SJCRH30 (cell line): Measurements from ENCODE around the gene FAM107B. TPM values are rescaled to one million over a fixed set of nuclear protein-coding genes. Genes with fewer than 3 reads are reported as not detected.
A peak's percentile ranks its signal among the peaks of the same experiment; 100 is the strongest.

Source experiments
- DNase-seq, 2 experiments: peaks; one replicate each; pipeline ENCODE4 v3.0.0-alpha.2; 2015 to 2020
- H3K27ac ChIP-seq: fragments of 250-450 bp; sonication (Bioruptor Pico); 2 replicates; pipeline ENCODE4 v1.5.1; 2020; ENCODE audit warnings: mild to moderate bottlenecking, moderate library complexity
- H3K27me3 ChIP-seq: fragments of 250-450 bp; sonication (Bioruptor Pico); 2 replicates; pipeline ENCODE4 v1.5.1; 2020; ENCODE audit warnings: mild to moderate bottlenecking, moderate library complexity
- H3K36me3 ChIP-seq: fragments of 250-450 bp; sonication (Bioruptor Pico); 2 replicates; pipeline ENCODE4 v1.5.1; 2020; ENCODE audit warnings: mild to moderate bottlenecking, moderate library complexity
- H3K4me1 ChIP-seq: fragments of 250-450 bp; sonication (Bioruptor Pico); 2 replicates; pipeline ENCODE4 v1.5.1; 2020; ENCODE audit warnings: mild to moderate bottlenecking, moderate library complexity
- H3K4me3 ChIP-seq: fragments of 250-450 bp; sonication (Bioruptor Pico); 2 replicates; pipeline ENCODE4 v1.5.1; 2020; ENCODE audit warnings: mild to moderate bottlenecking, moderate library complexity
- H3K9me3 ChIP-seq: fragments of 250-450 bp; sonication (Bioruptor Pico); replicated peaks from 2 replicates; pipeline ENCODE4 v1.5.1; 2020; ENCODE audit warnings: mild to moderate bottlenecking, moderate library complexity
- total RNA-seq: library from RNA; depleted of rRNA; stranded (reverse); fragments of >200 nt; shearing (Covaris generic); gene quantifications from 2 replicates; pipeline ENCODE4 v1.2.3, GENCODE V29; 2014

The FAM107B gene
- total RNA-seq, 1 experiment from 2014 or later, result 21.7 TPM

DNA sequence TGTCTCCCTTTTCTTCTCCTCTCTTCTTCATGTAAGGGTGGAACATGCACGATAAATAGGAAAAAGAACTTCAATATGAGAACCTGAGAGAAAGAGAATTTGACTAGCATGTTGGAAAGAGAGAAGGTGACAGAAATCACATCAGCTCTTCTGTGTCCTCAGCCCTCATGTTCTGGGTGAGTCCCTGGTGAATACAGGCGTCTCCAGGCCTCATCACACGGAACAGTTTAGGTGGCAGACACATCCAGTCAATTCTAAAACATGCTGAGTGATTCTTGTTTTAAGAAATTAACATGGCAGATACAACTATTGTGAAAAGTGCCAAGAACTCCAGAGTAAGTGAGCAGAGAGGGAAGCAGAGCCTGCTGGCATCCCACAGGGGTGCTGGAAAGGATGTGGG is 96.1 kb downstream of the FAM107B start:
- Histone ChIP-seq H3K4me3 (no peak overlapping the region), H3K27ac (no peak overlapping the region), H3K27me3 (no peaks in the 10 kb centered on the region), H3K4me1 (peaks cover 4% of the 10 kb centered on the region; the same call in 1 of the 2 replicates), H3K36me3 (no peaks in the 10 kb centered on the region), H3K9me3 (no peaks in the 10 kb centered on the region)
- no peak for DNase-seq

DNA sequence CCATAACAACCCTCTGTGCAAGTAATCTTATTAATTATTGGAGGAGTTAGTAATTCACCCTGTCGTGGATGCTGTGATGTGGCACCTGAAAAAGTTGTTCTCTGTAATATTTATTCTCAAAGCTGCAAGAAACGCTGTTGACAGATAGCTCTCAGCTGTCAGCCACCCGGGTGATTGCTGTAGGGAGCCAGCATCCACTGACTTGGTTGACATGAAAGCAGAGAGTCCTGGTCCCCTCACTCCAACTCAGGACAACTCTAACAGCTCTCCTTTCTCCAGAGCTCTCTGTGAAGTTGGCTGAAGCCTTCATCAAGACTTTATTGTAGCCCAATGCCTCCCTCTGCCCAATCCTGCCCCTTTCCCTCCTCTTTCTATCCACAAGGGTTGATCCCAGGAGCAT is 98.0 kb downstream of the FAM107B start:
- Histone ChIP-seq H3K4me3 (no peak overlapping the region), H3K9me3 (no peaks in the 10 kb centered on the region), H3K36me3 (no peaks in the 10 kb centered on the region), H3K27me3 (no peaks in the 10 kb centered on the region), H3K4me1 (peaks cover 4% of the 10 kb centered on the region; the same call in 1 of the 2 replicates), H3K27ac (no peak overlapping the region)
- no peak for DNase-seq

DNA sequence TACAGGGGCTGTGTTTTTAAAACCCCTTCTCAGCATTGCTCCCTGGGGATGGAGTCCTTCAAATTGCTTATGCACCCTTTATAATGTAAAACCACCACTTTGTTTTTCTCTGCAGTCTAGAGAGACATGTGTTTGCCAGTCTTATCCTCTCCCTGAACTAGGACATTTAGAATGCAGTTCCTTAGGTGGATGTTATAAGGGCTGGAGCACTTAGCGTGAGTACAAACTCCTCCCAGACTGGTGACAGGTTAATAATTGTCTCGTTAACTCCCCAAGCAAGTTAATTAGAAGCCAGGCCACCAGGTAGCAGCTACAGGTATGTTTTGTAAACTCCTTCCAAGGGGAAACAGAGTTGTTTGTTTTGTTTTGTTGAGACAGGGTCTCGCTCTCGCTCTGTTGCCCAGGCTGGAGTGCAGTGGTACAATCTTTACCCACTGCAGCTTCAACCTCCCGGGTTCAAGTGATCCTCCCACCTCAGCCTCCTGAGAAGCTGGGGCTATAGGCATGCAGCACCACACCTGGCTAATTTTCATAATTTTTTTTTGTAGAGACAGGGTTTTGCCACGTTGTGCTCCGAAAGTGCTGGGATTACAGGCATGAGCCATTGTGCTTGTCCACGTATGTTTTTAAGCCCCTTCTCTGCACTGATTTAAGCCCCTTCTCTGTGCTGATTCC is 100.2 kb downstream of the FAM107B start:
- Histone ChIP-seq H3K27me3 (no peaks in the 10 kb centered on the region), H3K9me3 (no peaks in the 10 kb centered on the region), H3K4me1 (0 out of 2 replicates have a peak, but pooled peaks cover 2% of the 10 kb centered on the region), H3K36me3 (no peaks in the 10 kb centered on the region), H3K27ac (no peak overlapping the region), H3K4me3 (no peak overlapping the region)
- DNase-seq, result no peak

DNA sequence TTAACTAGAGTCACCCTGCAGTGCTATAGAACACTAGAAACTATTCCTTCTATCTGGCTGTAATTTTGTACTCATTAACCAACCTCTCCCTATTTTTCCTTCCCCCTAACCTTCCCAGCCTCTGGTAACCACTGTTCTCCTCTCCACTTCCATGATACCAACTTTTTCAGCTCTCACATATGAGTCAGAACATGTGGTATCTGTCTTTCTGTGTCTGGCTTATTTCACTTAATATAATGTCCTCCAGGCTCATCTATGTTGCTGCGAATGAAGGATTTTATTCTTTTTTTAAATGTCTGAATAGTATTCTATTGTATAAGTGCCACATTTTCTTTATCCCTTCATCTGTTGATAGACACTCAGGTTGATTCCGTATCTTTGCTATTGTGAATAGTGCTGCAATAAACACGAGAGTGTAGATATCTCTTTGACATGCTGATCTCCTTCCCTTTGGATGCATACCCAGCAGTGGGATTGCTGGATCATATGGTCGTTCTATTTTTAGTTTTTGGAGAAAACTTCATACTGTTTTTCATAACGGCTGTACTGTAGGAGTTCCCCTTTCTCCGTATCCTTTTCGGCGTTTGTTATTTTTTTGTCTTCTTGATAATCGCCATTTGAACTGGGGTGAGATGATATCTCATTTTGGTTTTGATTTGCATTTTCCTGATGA is 101.4 kb downstream of the FAM107B start:
- Histone ChIP-seq H3K36me3 (no peaks in the 10 kb centered on the region), H3K4me3 (no peak overlapping the region), H3K27me3 (no peaks in the 10 kb centered on the region), H3K9me3 (no peaks in the 10 kb centered on the region), H3K4me1 (0 out of 2 replicates have a peak, but pooled peaks cover 2% of the 10 kb centered on the region), H3K27ac (no peak overlapping the region)
- no peak for DNase-seq

DNA sequence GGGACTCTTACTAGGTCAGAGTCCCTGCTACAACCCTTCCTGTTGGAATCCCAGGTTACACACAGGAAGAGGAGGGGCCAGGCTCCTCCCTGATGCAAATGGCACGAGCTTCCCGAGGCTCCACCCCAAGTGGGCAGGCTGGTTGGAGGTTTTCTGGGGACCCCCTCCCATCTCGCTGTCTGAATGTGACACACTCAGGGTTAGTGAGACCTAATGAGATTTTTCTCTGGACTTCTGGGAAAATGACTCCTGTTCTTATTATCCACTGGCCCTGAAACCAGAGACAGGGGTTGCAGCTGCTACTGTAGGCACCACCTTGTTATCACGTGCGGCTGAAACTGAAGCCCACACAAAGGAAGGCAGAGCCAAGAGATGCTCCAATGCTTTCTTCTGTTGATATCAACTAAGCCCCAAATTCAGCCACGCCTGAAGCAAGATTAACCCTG is 103.3 kb downstream of the FAM107B start:
- peak; percentile 56 to 63 for DNase-seq
- Histone ChIP-seq H3K4me3 (peak overlapping the region; percentile 8; the same call in 1 of the 2 replicates), H3K27me3 (no peaks in the 10 kb centered on the region), H3K27ac (no peak overlapping the region), H3K36me3 (no peaks in the 10 kb centered on the region), H3K9me3 (no peaks in the 10 kb centered on the region), H3K4me1 (0 out of 2 replicates have a peak, but pooled peaks cover 2% of the 10 kb centered on the region)

DNA sequence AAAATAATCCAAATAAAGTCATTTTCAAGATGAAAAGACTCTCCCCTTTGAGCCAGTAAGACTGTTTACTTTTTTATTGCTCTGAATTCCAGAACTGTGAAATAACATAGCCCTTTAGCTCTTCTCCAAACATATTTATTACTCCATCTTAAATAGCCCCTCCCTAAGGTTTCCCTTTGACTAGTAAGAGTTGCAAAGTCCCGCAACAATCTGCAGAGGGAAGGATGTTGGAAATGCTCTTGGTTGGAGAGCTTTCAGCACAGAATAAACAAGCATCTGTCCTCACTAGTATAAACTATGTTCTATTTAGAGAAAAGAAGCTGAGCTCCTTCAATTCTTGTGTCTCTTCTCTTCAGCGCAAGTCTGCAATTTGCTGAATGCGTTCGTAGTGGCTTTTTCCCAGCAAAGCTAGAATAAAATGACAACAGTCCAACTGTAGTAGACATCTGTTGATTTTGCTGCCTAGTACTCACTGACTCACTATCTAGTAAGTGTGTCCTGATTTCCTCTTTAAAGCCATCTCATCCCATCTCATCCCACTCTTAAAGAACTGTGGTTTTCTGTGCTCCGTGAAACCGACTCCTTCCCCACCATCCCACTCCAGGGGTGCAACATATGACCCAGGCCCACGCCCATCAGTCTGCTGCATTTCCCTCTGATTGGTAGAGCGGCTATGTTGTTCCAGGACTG is 104.0 kb downstream of the FAM107B start:
- Histone ChIP-seq H3K4me1 (0 out of 2 replicates have a peak, but pooled peaks cover 2% of the 10 kb centered on the region), H3K27me3 (no peaks in the 10 kb centered on the region), H3K27ac (no peak overlapping the region), H3K9me3 (no peaks in the 10 kb centered on the region), H3K4me3 (0 out of 2 replicates have a peak overlapping the region, but pooled peaks have one; percentile 8), H3K36me3 (no peaks in the 10 kb centered on the region)
- no peak for DNase-seq

DNA sequence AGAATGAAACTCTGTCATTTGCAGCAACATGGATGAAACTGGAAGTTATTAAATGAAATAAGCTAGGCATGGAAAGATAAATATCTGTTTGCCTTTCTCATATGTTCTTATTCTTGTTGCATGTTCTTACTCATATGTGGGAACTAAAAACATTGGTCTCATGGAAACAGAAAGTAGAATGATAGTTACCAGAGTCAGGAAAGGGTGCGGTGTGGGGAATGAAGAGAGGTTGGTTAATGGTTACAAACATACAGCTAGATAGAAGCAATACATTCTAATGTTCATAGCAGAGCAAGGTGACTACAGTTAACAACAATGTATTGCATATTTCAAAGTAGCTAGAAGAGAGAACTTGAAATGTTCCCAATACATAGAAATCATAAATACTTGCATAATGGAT is 105.1 kb downstream of the FAM107B start:
- H3K4me1 ChIP-seq, result 0 out of 2 replicates have a peak, but pooled peaks cover 2% of the 10 kb centered on the region
- no peaks in the 10 kb centered on the region for H3K36me3 ChIP-seq
- no peak for DNase-seq
- no peaks in the 10 kb centered on the region for H3K9me3 ChIP-seq
- no peaks in the 10 kb centered on the region for H3K27me3 ChIP-seq
- H3K4me3 ChIP-seq, result no peak overlapping the region
- no peak overlapping the region for H3K27ac ChIP-seq

DNA sequence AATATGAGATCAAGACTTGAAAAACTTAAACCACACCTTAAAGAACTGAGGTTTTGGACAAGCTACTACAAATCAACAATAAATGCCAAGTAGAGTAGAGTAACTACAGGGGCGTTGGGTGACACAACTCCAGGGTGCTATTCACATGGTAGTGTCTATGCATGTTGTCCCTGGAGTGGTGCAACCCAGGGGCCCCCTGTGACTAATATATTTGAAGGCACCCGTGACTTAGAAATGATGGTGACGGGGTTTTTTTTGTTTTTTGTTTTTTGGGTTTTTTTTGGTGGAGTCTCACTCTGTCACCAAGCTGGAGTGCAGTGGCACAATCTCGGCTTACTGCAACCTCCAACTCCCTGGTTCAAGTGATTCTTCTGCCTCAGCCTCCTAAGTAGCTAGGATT is 106.9 kb downstream of the FAM107B start:
- Histone ChIP-seq H3K36me3 (no peaks in the 10 kb centered on the region), H3K4me1 (0 out of 2 replicates have a peak, but pooled peaks cover 2% of the 10 kb centered on the region), H3K4me3 (no peak overlapping the region), H3K9me3 (no peaks in the 10 kb centered on the region), H3K27ac (no peak overlapping the region), H3K27me3 (no peaks in the 10 kb centered on the region)
- DNase-seq, result no peak

DNA sequence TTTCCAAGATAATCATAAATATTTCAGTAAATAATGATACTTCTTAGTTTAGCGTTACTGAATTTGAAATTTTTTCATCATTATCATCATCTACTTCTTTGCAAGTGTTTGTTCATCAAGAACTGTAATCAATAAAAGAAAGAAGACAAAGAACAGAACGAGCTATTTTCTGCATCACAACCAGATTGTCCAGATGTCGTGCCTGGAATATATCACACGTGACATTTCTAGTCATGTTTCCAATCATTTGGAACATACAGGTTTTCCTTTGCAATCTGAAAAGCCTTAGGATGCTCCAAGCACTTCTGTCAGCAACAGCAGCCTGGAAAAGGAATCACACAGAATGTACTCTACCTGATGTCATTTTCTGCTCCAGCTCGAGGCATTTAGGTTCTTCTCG is 107.4 kb downstream of the FAM107B start:
- no peak for DNase-seq
- Histone ChIP-seq H3K4me1 (0 out of 2 replicates have a peak, but pooled peaks cover 2% of the 10 kb centered on the region), H3K9me3 (no peaks in the 10 kb centered on the region), H3K4me3 (no peak overlapping the region), H3K36me3 (no peaks in the 10 kb centered on the region), H3K27ac (no peak overlapping the region), H3K27me3 (no peaks in the 10 kb centered on the region)

DNA sequence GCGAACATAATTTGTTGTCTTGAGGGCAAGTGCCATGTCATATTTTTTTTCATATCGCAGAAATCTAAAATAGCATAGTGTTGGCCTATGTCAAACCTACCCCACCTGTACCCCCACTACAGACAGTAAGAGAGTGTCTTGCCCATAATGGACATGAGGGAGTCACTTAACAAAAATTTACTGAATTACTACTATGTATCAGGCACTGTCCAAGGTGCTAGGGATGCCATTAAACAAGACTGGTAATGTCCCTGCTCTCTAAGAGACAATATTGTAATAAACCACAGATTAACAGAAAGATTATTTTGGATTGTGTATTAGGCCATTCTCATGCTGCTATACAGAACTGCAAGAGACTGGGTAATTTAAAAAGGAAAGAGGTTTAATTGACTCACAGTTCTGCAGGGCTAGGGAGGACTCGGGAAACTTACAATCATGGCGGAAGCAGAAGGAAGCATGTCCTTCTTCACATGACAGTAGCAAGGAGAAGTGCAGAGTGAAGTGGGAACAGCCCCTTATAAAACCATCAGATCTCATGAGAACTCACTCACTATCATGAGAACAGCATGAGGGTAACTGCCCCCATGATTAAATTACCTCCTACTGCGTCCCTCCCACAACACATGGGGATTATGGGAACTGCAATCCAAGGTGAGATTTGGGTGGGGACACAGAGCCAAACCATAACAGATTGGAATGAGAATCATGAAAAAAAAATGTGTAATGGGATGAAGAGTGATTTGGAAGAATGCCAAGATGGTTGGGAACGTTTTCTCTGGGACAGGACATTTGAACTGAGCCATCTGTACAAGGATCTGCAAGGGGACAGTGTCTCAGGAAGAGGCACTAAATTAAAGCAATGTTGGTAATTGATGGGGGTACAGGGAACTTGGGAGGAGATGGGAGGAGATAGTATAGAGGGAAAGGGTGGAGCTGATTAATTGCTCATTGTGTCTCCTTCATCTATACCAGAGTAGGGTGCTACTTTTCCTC is 108.5 kb downstream of the FAM107B start:
- peak in 1 of 2 experiments; percentile 9 for DNase-seq
- Histone ChIP-seq H3K27ac (no peak overlapping the region), H3K27me3 (no peaks in the 10 kb centered on the region), H3K9me3 (no peaks in the 10 kb centered on the region), H3K36me3 (no peaks in the 10 kb centered on the region), H3K4me1 (0 out of 2 replicates have a peak, but pooled peaks cover 2% of the 10 kb centered on the region), H3K4me3 (no peak overlapping the region)

DNA sequence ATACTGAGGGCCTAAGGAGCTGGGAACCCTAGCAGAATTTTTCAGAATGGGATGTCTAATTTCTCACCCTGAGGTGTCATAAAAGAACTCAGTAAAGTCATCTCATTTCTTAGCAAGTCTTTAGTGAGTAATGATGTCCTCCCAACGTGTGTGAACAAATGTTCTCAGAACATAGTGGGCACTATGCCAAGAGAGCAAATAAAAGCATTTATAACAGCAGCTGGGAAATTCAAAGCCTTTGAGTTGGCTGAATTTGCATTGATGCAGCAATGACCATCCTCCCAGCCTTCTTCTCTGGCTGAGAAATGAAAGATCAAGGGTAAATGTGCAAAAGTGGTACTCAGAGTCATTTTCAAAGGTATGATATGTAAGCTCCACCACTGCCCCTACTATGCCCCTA is 109.4 kb downstream of the FAM107B start:
- Histone ChIP-seq H3K4me1 (no peaks in the 10 kb centered on the region), H3K36me3 (no peaks in the 10 kb centered on the region), H3K9me3 (no peaks in the 10 kb centered on the region), H3K4me3 (no peak overlapping the region), H3K27me3 (no peaks in the 10 kb centered on the region), H3K27ac (no peak overlapping the region)
- DNase-seq, result peak in 1 of 2 experiments; percentile 32

DNA sequence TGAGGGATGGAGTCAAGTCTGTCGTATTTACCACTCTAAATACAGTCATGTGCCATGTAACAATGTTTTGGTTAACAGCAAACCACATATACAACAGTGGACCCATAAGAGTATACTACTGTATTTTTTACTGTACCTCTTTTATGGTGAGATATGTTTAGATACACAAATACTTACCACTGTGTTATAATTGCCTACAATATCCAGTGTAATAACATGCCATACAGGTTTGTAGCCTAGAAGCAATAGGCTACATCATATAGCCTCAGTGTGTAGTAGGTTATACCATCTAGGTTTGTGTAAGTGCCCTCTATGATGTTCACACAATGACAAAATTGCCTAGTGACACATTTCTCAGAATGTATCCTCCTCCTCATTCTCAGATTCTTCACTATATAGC is 110.4 kb downstream of the FAM107B start:
- H3K27me3 ChIP-seq, result no peaks in the 10 kb centered on the region
- no peak overlapping the region for H3K4me3 ChIP-seq
- no peaks in the 10 kb centered on the region for H3K36me3 ChIP-seq
- no peak for DNase-seq
- H3K4me1 ChIP-seq, result no peaks in the 10 kb centered on the region
- H3K27ac ChIP-seq, result no peak overlapping the region
- no peaks in the 10 kb centered on the region for H3K9me3 ChIP-seq

DNA sequence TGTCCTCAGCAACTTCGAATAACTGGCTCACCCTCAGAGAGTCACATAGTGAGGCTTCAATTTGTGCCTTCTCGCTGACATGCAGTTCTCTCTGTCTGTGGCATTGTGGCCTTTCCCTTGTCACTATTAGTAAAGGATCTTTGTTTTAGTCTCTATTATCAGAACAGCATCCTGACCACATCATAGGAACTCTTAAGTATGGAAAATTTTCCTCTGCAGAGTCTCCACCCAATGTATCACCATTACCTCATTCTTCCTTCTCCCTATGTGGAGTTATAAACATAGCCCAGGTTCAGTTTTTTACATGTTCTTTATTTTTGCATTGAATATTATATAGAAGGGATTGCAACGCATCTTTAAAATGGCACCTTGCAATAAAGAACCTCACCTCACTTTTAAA is 112.9 kb downstream of the FAM107B start:
- H3K27me3 ChIP-seq, result no peaks in the 10 kb centered on the region
- no peaks in the 10 kb centered on the region for H3K36me3 ChIP-seq
- no peak overlapping the region for H3K27ac ChIP-seq
- no peak for DNase-seq
- H3K4me3 ChIP-seq, result no peak overlapping the region
- H3K4me1 ChIP-seq, result no peaks in the 10 kb centered on the region
- no peaks in the 10 kb centered on the region for H3K9me3 ChIP-seq

DNA sequence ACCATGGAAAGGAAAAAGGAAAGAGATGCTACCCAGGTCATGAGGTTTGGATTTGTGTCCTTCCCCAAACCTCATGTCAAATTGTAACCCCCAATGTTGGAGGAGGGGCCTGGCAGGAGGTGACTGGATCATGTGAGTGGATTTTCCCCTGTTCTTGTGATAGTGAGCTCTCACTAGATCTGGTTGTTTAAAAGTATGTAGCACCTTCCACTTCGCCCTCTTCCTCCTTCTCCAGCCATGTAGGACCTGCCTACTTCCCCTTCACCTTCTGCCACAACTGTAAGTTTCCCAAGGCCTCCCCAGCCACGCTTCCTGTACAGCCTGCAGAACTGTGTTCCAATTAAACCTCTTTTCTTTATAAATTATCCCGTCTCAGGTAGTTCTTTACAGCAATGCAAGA is 113.9 kb downstream of the FAM107B start:
- H3K27me3 ChIP-seq, result no peaks in the 10 kb centered on the region
- no peak overlapping the region for H3K4me3 ChIP-seq
- no peaks in the 10 kb centered on the region for H3K36me3 ChIP-seq
- no peaks in the 10 kb centered on the region for H3K4me1 ChIP-seq
- no peak for DNase-seq
- no peaks in the 10 kb centered on the region for H3K9me3 ChIP-seq
- no peak overlapping the region for H3K27ac ChIP-seq
